OCI-LY7 (cell line): ENCODE results near the gene C16orf96. TPM values are rescaled to one million over a fixed set of nuclear protein-coding genes. Genes with fewer than 3 reads are reported as not detected.

ENCODE experiments used
- BruUV-seq: library from RNA; stranded (reverse); fragments of 400-500 nt; replicated peaks from 2 replicates; lab custom pipeline; 2021; lab: Mats Ljungman, UMichigan
- CTCF ChIA-PET: fragments of 300-600 bp; sonication (Branson Sonifier 250); formaldehyde crosslinking; loops from one replicate; lab custom pipeline; 2022; ENCODE audit warnings: antibody characterized with exemption; ENCODE audit not compliant: unreplicated experiment; lab: Charles Lee
- POLR2A ChIA-PET: fragments of 300-600 bp; sonication (Branson Sonifier 250); formaldehyde crosslinking; loops from one replicate; lab custom pipeline; 2022; ENCODE audit warnings: antibody characterized with exemption; lab: Charles Lee
- DNase-seq: peaks from one replicate; pipeline ENCODE4 v3.0.0-alpha.2; 2015; ENCODE audit warnings: low spot score
- H2AFZ ChIP-seq: fragments of 200-600 bp; sonication (generic), shearing (Covaris generic); 2 replicates; pipeline ENCODE4 v1.6.1; 2014; ENCODE audit warnings: mild to moderate bottlenecking, antibody characterized with exemption, low read length, moderate library complexity
- H3K27ac ChIP-seq: fragments of 200-600 bp; sonication (generic); 2 replicates; pipeline ENCODE4 v1.5.1; 2014; ENCODE audit warnings: mixed run types, low read depth, mild to moderate bottlenecking, moderate library complexity, low read length, inconsistent platforms; ENCODE audit not compliant: poor library complexity, severe bottlenecking
- H3K36me3 ChIP-seq: fragments of 200-600 bp; sonication (generic); 2 replicates; pipeline ENCODE4 v1.6.1; 2014; ENCODE audit warnings: mild to moderate bottlenecking, antibody characterized with exemption, low read length, moderate library complexity, mixed read lengths; ENCODE audit not compliant: insufficient read depth
- H3K4me1 ChIP-seq: fragments of 200-600 bp; sonication (generic); 2 replicates; pipeline ENCODE4 v1.5.1; 2014; ENCODE audit warnings: mild to moderate bottlenecking, low read length; ENCODE audit not compliant: insufficient read depth, poor library complexity, severe bottlenecking
- H3K4me2 ChIP-seq: fragments of 200-600 bp; sonication (generic); 2 replicates; pipeline ENCODE4 v1.6.1; 2014; ENCODE audit warnings: mild to moderate bottlenecking, low read length
- H3K4me3 ChIP-seq: fragments of 200-600 bp; sonication (generic); 2 replicates; pipeline ENCODE4 v1.5.1; 2014; ENCODE audit warnings: mild to moderate bottlenecking, low read depth, low read length; ENCODE audit not compliant: poor library complexity, severe bottlenecking
- H3K79me2 ChIP-seq: fragments of 200-600 bp; sonication (generic); 2 replicates; pipeline ENCODE4 v1.6.1; 2016; ENCODE audit warnings: low read depth, mild to moderate bottlenecking, low read length, moderate library complexity, mixed read lengths; ENCODE audit not compliant: insufficient read depth
- H3K9me2 ChIP-seq: fragments of 200-600 bp; sonication (generic); 2 replicates; pipeline ENCODE4 v1.6.1; 2016; ENCODE audit warnings: mild to moderate bottlenecking, low read length, mixed read lengths; ENCODE audit not compliant: insufficient read depth
- H3K9me3 ChIP-seq: fragments of 200-600 bp; sonication (generic); 2 replicates; pipeline ENCODE4 v1.6.1; 2014; ENCODE audit warnings: mild to moderate bottlenecking, mixed run types, low read length, mixed read lengths
- H4K20me1 ChIP-seq: fragments of 200-600 bp; sonication (generic); 2 replicates; pipeline ENCODE4 v1.6.1; 2014; ENCODE audit warnings: mild to moderate bottlenecking, antibody characterized with exemption, low read length, moderate library complexity, mixed read lengths; ENCODE audit not compliant: insufficient read depth
- EZH2phosphoT487 ChIP-seq: fragments of 200-600 bp; sonication (generic); IDR thresholded peaks from 2 replicates; pipeline ENCODE4 v1.6.1; 2018; ENCODE audit warnings: low read depth, borderline replicate concordance, mild to moderate bottlenecking, mixed run types, antibody characterized with exemption, low read length, moderate library complexity, mixed read lengths
- intact Hi-C: fragments of 100-400 bp; cut with micrococcal nuclease; formaldehyde crosslinking; loops from one replicate; pipeline ENCODE4 v1.10.0; 2022; ENCODE audit not compliant: unreplicated experiment
- total RNA-seq, 2 experiments: library from RNA; depleted of rRNA in 1 of 2; stranded (reverse); fragments of >200 nt in 1 of 2; shearing (Covaris generic) in 1 of 2; gene quantifications; 2 replicates each; pipeline ENCODE4 v1.2.3, GENCODE V29; 2014 to 2022
- TF ChIP-seq, protein P1 (sequence below): fragments of 200-600 bp; sonication (generic); conservative IDR thresholded peaks from 2 replicates; pipeline ENCODE4 v1.5.1; 2014; ENCODE audit warnings: mild to moderate bottlenecking, antibody characterized with exemption, low read length, moderate library complexity, mixed read lengths

The C16orf96 gene
- total RNA-seq, 2 experiments from 2014 or later = 0.13 to 0.27 TPM

GRCh38 chr16:4552541-4552940 lies 3.6 kb upstream of the C16orf96 start:
- CTCF ChIA-PET = interaction anchor here (0.6 kb wide), 1 partner anchor 46 kb away, joined by 3 read pairs; no protein-coding TSS in a partner anchor
- H3K9me2 ChIP-seq = no peaks in the 10 kb centered on the region
- H3K36me3 ChIP-seq = no peaks in the 10 kb centered on the region
- DNase-seq = no peak
- peaks cover 12% of the 10 kb centered on the region for H3K4me1 ChIP-seq
- no peak for TF ChIP-seq EZH2phosphoT487
- TF ChIP-seq, protein P1, sequence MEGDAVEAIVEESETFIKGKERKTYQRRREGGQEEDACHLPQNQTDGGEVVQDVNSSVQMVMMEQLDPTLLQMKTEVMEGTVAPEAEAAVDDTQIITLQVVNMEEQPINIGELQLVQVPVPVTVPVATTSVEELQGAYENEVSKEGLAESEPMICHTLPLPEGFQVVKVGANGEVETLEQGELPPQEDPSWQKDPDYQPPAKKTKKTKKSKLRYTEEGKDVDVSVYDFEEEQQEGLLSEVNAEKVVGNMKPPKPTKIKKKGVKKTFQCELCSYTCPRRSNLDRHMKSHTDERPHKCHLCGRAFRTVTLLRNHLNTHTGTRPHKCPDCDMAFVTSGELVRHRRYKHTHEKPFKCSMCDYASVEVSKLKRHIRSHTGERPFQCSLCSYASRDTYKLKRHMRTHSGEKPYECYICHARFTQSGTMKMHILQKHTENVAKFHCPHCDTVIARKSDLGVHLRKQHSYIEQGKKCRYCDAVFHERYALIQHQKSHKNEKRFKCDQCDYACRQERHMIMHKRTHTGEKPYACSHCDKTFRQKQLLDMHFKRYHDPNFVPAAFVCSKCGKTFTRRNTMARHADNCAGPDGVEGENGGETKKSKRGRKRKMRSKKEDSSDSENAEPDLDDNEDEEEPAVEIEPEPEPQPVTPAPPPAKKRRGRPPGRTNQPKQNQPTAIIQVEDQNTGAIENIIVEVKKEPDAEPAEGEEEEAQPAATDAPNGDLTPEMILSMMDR = no peak
- intact Hi-C loops = no loop called here
- no TSS peak for BruUV-seq
- H3K9me3 ChIP-seq = no peaks in the 10 kb centered on the region
- H3K4me2 ChIP-seq = no peak overlapping the region
- H3K27ac ChIP-seq = no peak overlapping the region
- H4K20me1 ChIP-seq = no peaks in the 10 kb centered on the region
- no peak overlapping the region for H3K4me3 ChIP-seq
- POLR2A ChIA-PET = interaction anchor here (0.7 kb wide), 1 partner anchor 42 kb away, joined by 7 read pairs; no protein-coding TSS in a partner anchor
- no peak overlapping the region for H2AFZ ChIP-seq
- no peaks in the 10 kb centered on the region for H3K79me2 ChIP-seq

GRCh38 chr16:4556580-4556979 lies 440 bp downstream of the C16orf96 start:
- H3K27ac ChIP-seq = no peak overlapping the region
- H3K4me2 ChIP-seq = no peak overlapping the region
- H3K9me3 ChIP-seq = no peaks in the 10 kb centered on the region
- ChIA-PET CTCF (no interaction called here), POLR2A (interaction anchor here (0.9 kb wide), 1 partner anchor 77 kb away, joined by 3 read pairs; no protein-coding TSS in a partner anchor)
- H4K20me1 ChIP-seq = no peaks in the 10 kb centered on the region
- H3K4me1 ChIP-seq = no peaks in the 10 kb centered on the region
- TF ChIP-seq, protein P1 = no peak
- no peak for TF ChIP-seq EZH2phosphoT487
- H3K9me2 ChIP-seq = no peaks in the 10 kb centered on the region
- DNase-seq = no peak
- no peak overlapping the region for H2AFZ ChIP-seq
- no peaks in the 10 kb centered on the region for H3K79me2 ChIP-seq
- no TSS peak for BruUV-seq
- no peak overlapping the region for H3K4me3 ChIP-seq
- intact Hi-C loops = no loop called here
- no peaks in the 10 kb centered on the region for H3K36me3 ChIP-seq

DNA sequence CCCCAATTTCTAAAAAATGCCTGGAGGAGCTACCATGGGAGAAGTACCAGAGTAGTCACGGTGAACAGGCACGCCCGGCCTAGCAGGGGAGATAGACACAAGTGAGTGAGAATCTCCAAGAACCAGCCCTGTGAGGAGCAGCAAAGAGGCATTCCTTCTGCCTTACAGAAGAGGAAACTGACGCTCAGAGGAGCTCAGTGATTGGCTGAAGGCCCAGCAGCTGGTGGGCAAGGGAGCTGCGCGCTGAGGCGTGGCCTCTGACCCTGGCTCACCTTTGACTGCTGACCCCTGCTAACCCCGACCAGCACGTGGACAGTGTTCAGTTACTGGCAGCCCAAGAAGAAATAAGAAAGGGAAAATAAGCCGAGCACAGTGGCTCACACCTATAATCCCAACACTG lies 1.8 kb downstream of the C16orf96 start:
- H3K79me2 ChIP-seq = no peaks in the 10 kb centered on the region
- H3K4me3 ChIP-seq = no peak overlapping the region
- BruUV-seq = no TSS peak
- H2AFZ ChIP-seq = no peak overlapping the region
- no peaks in the 10 kb centered on the region for H3K9me2 ChIP-seq
- no peak overlapping the region for H3K4me2 ChIP-seq
- no peak for DNase-seq
- no peaks in the 10 kb centered on the region for H3K36me3 ChIP-seq
- no peak overlapping the region for H3K27ac ChIP-seq
- TF ChIP-seq EZH2phosphoT487 = no peak
- TF ChIP-seq, protein P1 = no peak
- no peaks in the 10 kb centered on the region for H4K20me1 ChIP-seq
- H3K4me1 ChIP-seq = no peaks in the 10 kb centered on the region
- no peaks in the 10 kb centered on the region for H3K9me3 ChIP-seq
- ChIA-PET CTCF (no interaction called here), POLR2A (no interaction called here)
- intact Hi-C loops = no loop called here
